ENCODE data around the gene GPBAR1. TPM values are rescaled to one million over a fixed set of nuclear protein-coding genes. Genes with fewer than 3 reads are reported as not detected.

GPBAR1 gene
- polyA plus RNA-seq, 3 donors = 26.0 to 181 (median 143) TPM

GRCh38 chr2:218259099-218259961 lies 1.5 kb upstream of the GPBAR1 start:
- WGBS (ENCODE audit: insufficient coverage) = 56% methylated on average over 15 of the region's 15 CpGs
- H3K4me3 Mint-ChIP-seq = peak overlapping the region; percentile 34 to 73
- no peaks in the 10 kb centered on the region for H3K27me3 Mint-ChIP-seq (ENCODE audit: low read depth in 3 of 3)
- no peaks in the 10 kb centered on the region for H3K9me3 Mint-ChIP-seq
- H2AFZ ChIP-seq (ENCODE audit: insufficient read depth, low read depth, low read length, poor library complexity, severe bottlenecking) = no peak overlapping the region
- peak overlapping the region; percentile 64 to 93 for H3K27ac ChIP-seq (ENCODE audit: low read depth in 1 of 2, low read length in 2 of 2)
- H3K79me2 ChIP-seq (ENCODE audit: insufficient read depth, low read length) = peaks cover 61% of the 10 kb centered on the region
- TF ChIP-seq CTCF (IDR thresholded peaks at IDR 0.05) = no peak
- peak overlapping the region; percentile 88 to 96 (median 92) for H3K27ac Mint-ChIP-seq
- peaks cover 25 to 47% of the 10 kb centered on the region in 2 donors for H3K36me3 Mint-ChIP-seq
- peaks cover 34 to 40% of the 10 kb centered on the region in 2 donors for H3K36me3 ChIP-seq (replicated peaks in 1 of 2; ENCODE audit: control insufficient read depth in 1 of 2, insufficient read depth in 2 of 2, low read length in 2 of 2)
- H3K27me3 ChIP-seq (ENCODE audit: control insufficient read depth in 2 of 2, insufficient read depth in 2 of 2, low read length in 2 of 2) = no peaks in the 10 kb centered on the region
- peak overlapping the region in 1 of 3 experiments; percentile 49 for H3K4me3 ChIP-seq (replicated peaks in 1 of 3; ENCODE audit: low read depth in 2 of 3, low read length in 3 of 3)
- peak overlapping the region; percentile 35 for H3K9ac ChIP-seq (ENCODE audit: insufficient read depth, low read length, poor library complexity, severe bottlenecking)
- peak; percentile 72 to 88 (median 84) for DNase-seq
- peak overlapping the region; percentile 50 for H3K4me2 ChIP-seq (replicated peaks; ENCODE audit: extremely low read depth, low read length, poor library complexity, severe bottlenecking)
- peaks cover 58% of the 10 kb centered on the region for H4K20me1 ChIP-seq (ENCODE audit: insufficient read depth, low read length)
- no peaks in the 10 kb centered on the region for H3K9me3 ChIP-seq (replicated peaks in 1 of 2; ENCODE audit: control insufficient read depth in 1 of 2, insufficient read depth in 1 of 2, low read length in 2 of 2)
- peaks cover 88 to 94% of the 10 kb centered on the region in 2 donors for H3K4me1 ChIP-seq (ENCODE audit: control insufficient read depth in 1 of 2, insufficient read depth in 2 of 2, low read length in 2 of 2)
- intact Hi-C loops (cut with micrococcal nuclease) = loop anchor here in 1 of 2 donors (5.0 kb wide), 2 partner anchors 42 to 72 kb away; partner anchors contain the start of gene ARPC2
- H3K4me1 Mint-ChIP-seq = peaks cover 94% of the 10 kb centered on the region

- peak overlapping the region in 1 of 3 experiments; percentile 85 for H3K4me3 ChIP-seq (replicated peaks in 1 of 3; ENCODE audit: low read depth in 2 of 3, low read length in 3 of 3)
- H3K27me3 Mint-ChIP-seq (ENCODE audit: low read depth in 3 of 3) = no peaks in the 10 kb centered on the region
- H3K4me1 Mint-ChIP-seq = peaks cover 97% of the 10 kb centered on the region
- no peaks in the 10 kb centered on the region for H3K9me3 Mint-ChIP-seq
- peaks cover 93 to 98% of the 10 kb centered on the region in 2 donors for H3K4me1 ChIP-seq (ENCODE audit: control insufficient read depth in 1 of 2, insufficient read depth in 2 of 2, low read length in 2 of 2)
- no peak overlapping the region for H2AFZ ChIP-seq (ENCODE audit: insufficient read depth, low read depth, low read length, poor library complexity, severe bottlenecking)
- peaks cover 24 to 47% of the 10 kb centered on the region in 2 donors for H3K36me3 Mint-ChIP-seq
- H3K27me3 ChIP-seq (ENCODE audit: control insufficient read depth in 2 of 2, insufficient read depth in 2 of 2, low read length in 2 of 2) = no peaks in the 10 kb centered on the region
- peaks cover 58% of the 10 kb centered on the region for H4K20me1 ChIP-seq (ENCODE audit: insufficient read depth, low read length)
- H3K9ac ChIP-seq (ENCODE audit: insufficient read depth, low read length, poor library complexity, severe bottlenecking) = no peak overlapping the region
- DNase-seq = no peak
- intact Hi-C loops (cut with micrococcal nuclease) = loop anchor here in 1 of 2 donors (5.0 kb wide), 1 partner anchor 38 kb away; no protein-coding TSS in a partner anchor
- H3K79me2 ChIP-seq (ENCODE audit: insufficient read depth, low read length) = peaks cover 61% of the 10 kb centered on the region
- WGBS (ENCODE audit: insufficient coverage) = 100% methylated on average over 1 of the region's 5 CpGs
- peak overlapping the region; percentile 87 to 93 for H3K27ac ChIP-seq (ENCODE audit: low read depth in 1 of 2, low read length in 2 of 2)
- no peaks in the 10 kb centered on the region for H3K9me3 ChIP-seq (replicated peaks in 1 of 2; ENCODE audit: control insufficient read depth in 1 of 2, insufficient read depth in 1 of 2, low read length in 2 of 2)
- TF ChIP-seq CTCF (IDR thresholded peaks at IDR 0.05) = no peak
- H3K4me3 Mint-ChIP-seq = peak overlapping the region in 1 of 2 donors; percentile 93
- H3K27ac Mint-ChIP-seq = peak overlapping the region; percentile 77 to 96 (median 92)
- peak overlapping the region; percentile 97 for H3K4me2 ChIP-seq (replicated peaks; ENCODE audit: extremely low read depth, low read length, poor library complexity, severe bottlenecking)
- H3K36me3 ChIP-seq (replicated peaks in 1 of 2; ENCODE audit: control insufficient read depth in 1 of 2, insufficient read depth in 2 of 2, low read length in 2 of 2) = peaks cover 34 to 40% of the 10 kb centered on the region in 2 donors
Observed at GRCh38 chr2:218260166-218260565, 649 bp upstream of the GPBAR1 start.
